GM13977 (cell line): Measurements from ENCODE around the gene GALNT12.

Experiments
- DNase-seq: peaks from one replicate; pipeline ENCODE4 v3.0.0; 2012; ENCODE audit warnings: low spot score
- in situ Hi-C: fragments of 300-500 bp; cut with MboI; formaldehyde crosslinking; loops from one replicate; pipeline ENCODE4 v1.12.0; 2022; ENCODE audit warnings: low sequenced_read_pairs, low pct_unique_long_range_greater_than_20kb, mixed read lengths, inconsistent platforms; ENCODE audit not compliant: unreplicated experiment
- TF ChIP-seq, protein P1 (sequence below): IDR thresholded peaks from 2 replicates; pipeline ENCODE4 v1.5.1; 2012; ENCODE audit warnings: mild to moderate bottlenecking, control low read depth; ENCODE audit not compliant: insufficient read depth; ENCODE audit errors: extremely low read depth, missing control alignments

Gene GALNT12

DNA sequence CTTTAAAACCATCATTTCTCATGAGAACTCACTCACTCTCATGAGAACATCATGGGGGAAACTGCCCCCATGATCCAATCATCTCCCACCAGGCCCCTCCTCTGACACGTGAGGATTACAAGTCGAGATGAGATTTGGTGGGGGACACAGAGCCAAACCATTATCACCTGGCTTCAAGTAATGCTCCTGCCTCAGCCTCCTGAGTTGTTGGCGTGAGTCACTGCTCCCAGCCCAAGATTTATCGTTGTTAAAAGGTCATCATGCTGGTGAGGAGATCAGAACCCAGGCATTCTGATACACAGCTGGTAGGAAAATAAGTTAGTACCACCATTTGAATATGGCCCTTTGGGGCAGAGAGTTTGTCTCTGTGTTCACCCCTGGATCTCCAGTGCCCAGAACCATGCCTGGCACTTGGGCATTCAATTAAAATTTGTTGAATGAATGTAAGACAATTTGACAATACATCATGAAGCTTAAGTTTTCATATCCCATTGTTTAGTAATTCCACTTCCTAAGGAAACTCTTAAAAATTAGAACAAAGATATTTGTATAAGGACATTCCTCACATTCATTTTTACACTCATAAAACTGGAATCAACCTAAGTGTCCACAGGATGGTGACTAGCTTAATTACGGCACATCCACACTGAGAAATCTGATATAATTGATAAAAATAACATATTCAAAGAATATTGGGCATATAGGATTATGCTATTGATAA lies 78.3 kb downstream of the GALNT12 start:
- no peak for DNase-seq
- TF ChIP-seq, protein P1, sequence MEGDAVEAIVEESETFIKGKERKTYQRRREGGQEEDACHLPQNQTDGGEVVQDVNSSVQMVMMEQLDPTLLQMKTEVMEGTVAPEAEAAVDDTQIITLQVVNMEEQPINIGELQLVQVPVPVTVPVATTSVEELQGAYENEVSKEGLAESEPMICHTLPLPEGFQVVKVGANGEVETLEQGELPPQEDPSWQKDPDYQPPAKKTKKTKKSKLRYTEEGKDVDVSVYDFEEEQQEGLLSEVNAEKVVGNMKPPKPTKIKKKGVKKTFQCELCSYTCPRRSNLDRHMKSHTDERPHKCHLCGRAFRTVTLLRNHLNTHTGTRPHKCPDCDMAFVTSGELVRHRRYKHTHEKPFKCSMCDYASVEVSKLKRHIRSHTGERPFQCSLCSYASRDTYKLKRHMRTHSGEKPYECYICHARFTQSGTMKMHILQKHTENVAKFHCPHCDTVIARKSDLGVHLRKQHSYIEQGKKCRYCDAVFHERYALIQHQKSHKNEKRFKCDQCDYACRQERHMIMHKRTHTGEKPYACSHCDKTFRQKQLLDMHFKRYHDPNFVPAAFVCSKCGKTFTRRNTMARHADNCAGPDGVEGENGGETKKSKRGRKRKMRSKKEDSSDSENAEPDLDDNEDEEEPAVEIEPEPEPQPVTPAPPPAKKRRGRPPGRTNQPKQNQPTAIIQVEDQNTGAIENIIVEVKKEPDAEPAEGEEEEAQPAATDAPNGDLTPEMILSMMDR: no peak
- in situ Hi-C loops: no loop called here

DNA sequence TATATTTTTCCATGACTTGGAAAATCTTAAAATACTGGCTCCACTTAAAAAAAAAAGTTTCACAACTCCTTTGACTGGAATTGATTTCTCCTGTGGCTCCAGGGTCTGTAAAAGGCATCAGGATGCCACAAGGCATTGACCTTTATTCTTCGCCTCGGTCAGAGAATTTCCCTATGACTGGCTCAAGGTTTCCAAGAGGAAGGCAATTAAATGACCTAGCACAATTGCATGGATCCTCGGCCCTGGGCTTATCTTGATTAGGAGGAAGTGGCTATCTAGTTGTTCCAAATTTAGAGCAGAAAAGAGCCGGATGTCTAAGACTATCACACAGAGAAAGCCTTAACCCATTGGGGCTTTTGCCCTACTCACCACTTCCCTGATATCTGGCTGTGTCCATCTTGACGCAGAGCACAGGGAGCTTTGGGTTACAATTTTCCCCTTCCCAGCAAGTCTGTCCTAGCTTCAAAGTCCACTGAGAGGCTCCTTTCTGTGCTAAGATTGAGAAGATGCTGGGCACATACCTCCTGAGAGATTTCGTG lies 79.3 kb downstream of the GALNT12 start:
- in situ Hi-C loops: no loop called here
- no peak for DNase-seq
- TF ChIP-seq, protein P1: no peak

DNA sequence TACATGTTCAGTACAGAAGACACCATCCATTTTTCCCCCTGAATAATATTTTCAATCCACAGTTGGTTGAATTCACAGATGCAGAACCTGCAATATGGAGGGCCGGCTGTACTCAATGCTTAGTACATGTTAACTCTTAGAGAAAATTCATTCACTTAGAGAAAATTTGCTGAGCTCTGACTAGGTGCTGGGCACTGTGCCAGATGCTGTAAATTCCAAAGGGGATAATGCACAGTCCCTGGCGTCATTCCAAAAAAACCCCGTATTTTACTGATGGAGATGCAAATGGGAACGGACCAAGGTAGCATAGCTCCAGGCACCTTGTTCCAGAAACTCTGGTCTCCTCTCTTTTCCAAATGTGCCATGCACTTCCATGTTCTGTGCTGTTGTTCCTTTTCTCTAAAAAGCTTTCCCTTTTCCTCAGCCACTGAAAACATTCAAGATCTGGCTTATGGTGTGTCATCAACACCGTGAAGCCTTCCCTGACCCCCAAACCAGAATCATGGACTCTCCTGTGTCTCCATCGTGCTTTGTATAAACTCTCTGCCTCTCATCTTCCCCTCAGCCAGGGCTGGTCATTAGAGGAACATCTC lies 80.5 kb downstream of the GALNT12 start:
- no peak for DNase-seq
- TF ChIP-seq, protein P1: no peak
- in situ Hi-C loops: no loop called here

DNA sequence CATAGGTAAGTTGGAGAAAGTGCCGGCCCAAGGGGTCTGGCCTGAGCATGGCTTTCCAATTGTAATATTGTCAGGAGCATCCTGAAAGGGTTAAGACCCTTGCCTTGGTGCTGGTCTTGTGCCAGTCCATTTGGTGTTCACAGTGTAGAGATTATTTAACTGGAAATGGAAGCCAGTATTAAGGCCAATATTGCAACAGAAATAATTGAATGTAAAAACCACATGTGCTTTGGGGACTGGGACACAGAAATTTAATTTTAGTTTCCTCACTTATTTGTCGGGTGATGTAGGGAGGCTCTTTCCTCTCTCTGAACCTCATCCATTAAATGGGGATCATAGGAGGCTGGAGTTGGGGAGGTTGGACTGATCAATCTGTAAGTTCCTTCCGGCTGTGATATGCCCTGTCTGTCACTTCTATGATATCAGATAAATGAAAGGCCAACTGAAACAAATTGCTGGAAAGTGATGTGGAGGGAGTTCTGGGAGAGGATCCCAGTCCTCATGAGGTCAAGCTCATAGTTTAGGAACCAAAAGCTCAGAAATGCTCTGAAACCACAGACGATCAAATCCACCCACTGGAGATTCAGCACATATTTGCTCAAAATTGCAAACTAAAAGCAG lies 81.4 kb downstream of the GALNT12 start:
- TF ChIP-seq, protein P1: no peak
- in situ Hi-C loops: no loop called here

DNA sequence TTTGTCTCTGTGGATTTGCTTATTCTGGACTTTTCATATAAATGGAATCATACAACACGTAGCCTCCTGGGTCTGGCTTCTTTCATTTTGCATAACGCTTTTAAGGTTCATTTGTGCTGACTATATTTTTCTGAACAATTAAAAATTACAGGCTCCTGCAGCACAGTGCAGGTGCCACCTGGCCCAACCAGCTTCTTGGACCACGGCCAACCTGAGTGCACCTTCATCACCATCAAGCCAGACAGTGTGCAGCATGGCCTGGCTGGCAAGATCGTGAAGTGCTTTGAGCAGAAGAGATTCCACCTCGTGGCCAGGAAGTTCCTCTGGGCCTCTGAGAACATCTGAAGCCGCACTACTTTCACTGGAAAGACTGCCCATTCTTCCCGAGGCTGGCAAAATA lies 82.8 kb downstream of the GALNT12 start:
- TF ChIP-seq, protein P1: no peak
- in situ Hi-C loops: no loop called here
- no peak for DNase-seq

More for the DNA sequence above, 81.4 kb downstream of the GALNT12 start:
- no peak for DNase-seq

DNA sequence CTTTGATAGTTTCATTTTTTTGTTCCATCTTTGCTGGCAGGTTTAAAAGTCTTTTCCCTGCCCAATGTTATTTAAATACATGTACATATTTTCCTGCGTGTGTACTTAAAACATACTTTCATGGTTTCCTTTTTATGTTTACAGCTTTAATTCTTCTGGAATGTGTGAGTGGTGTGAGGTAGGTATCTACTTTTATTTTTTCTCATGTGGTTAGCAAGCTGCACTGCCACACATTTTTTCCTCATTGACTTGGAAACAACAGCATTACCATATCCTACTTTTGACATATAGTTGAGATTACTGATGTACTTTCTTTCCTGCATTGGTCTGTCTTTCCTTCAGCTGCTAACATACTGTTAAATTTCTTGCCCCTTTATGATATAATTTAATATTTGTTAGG lies 84.8 kb downstream of the GALNT12 start:
- TF ChIP-seq, protein P1: no peak
- in situ Hi-C loops: no loop called here
- no peak for DNase-seq
